GM18498 (cell line): ENCODE results near the gene NOS1AP.
"Not testable (repeated sequence)": the region's sequence is repeated elsewhere in the genome, so short reads cannot be mapped to it uniquely, and the experiment has no call there.

Experiments used
- ATAC-seq: cut with Tn5 transposase; IDR thresholded peaks from one replicate; pipeline ENCODE4 v1.9.1; 2021; ENCODE audit warnings: mild to moderate bottlenecking, moderate library complexity; ENCODE audit not compliant: unreplicated experiment

The NOS1AP gene

GRCh38 chr1:162165528-162165927, 96.0 kb downstream of the NOS1AP start:
- ATAC-seq, result no peak

- no peak for ATAC-seq
Observed at GRCh38 chr1:162166917-162167615, 97.6 kb downstream of the NOS1AP start.

- ATAC-seq, result no peak
Observed at GRCh38 chr1:162168261-162168660, 98.8 kb downstream of the NOS1AP start.

- ATAC-seq, result no peak
Observed at GRCh38 chr1:162169031-162169790, 99.7 kb downstream of the NOS1AP start.

- ATAC-seq, result no peak
Observed at GRCh38 chr1:162171111-162171510, 101.6 kb downstream of the NOS1AP start.

- no peak for ATAC-seq
Observed at GRCh38 chr1:162172311-162173102, 103.0 kb downstream of the NOS1AP start.

GRCh38 chr1:162173607-162174006, 104.1 kb downstream of the NOS1AP start:
- not testable (repeated sequence) for ATAC-seq

- not testable (repeated sequence) for ATAC-seq
Observed at GRCh38 chr1:162174027-162174426, 104.5 kb downstream of the NOS1AP start.

- no peak for ATAC-seq
Observed at GRCh38 chr1:162175379-162176081, 106.0 kb downstream of the NOS1AP start.

- ATAC-seq, result no peak
Observed at GRCh38 chr1:162177126-162177525, 107.6 kb downstream of the NOS1AP start.

- no peak for ATAC-seq
Observed at GRCh38 chr1:162178432-162178831, 108.9 kb downstream of the NOS1AP start.

GRCh38 chr1:162179121-162179520, 109.6 kb downstream of the NOS1AP start:
- ATAC-seq, result no peak

- ATAC-seq, result no peak
Observed at GRCh38 chr1:162180813-162181212, 111.3 kb downstream of the NOS1AP start.

- ATAC-seq, result no peak
Observed at GRCh38 chr1:162182090-162182489, 112.6 kb downstream of the NOS1AP start.

- no peak for ATAC-seq
Observed at GRCh38 chr1:162185314-162186025, 116.0 kb downstream of the NOS1AP start.

- no peak for ATAC-seq
Observed at GRCh38 chr1:162186026-162186374, 116.5 kb downstream of the NOS1AP start.

GRCh38 chr1:162186406-162186805, 116.9 kb downstream of the NOS1AP start:
- ATAC-seq, result no peak

- ATAC-seq, result no peak
Observed at GRCh38 chr1:162187687-162188276, 118.3 kb downstream of the NOS1AP start.

- no peak for ATAC-seq
Observed at GRCh38 chr1:162189345-162189744, 119.9 kb downstream of the NOS1AP start.
